A673 (cell line): Measurements from ENCODE around the gene IL36B.

Source experiments
- EZH2 ChIP-seq: fragments of 200-600 bp; sonication (generic); IDR thresholded peaks from 2 replicates; pipeline ENCODE4 v1.6.1; 2017; ENCODE audit warnings: borderline replicate concordance, low read depth, mild to moderate bottlenecking, mixed read lengths, antibody characterized with exemption, low read length; ENCODE audit not compliant: poor library complexity, severe bottlenecking
- TF ChIP-seq, protein P1 (sequence below): fragments of 300-800, 200-600 bp; sonication (generic); conservative IDR thresholded peaks from 2 replicates; pipeline ENCODE4 v1.5.1; 2017; ENCODE audit warnings: low read depth, mild to moderate bottlenecking, antibody characterized with exemption, low read length, moderate library complexity, mixed read lengths

GRCh38 chr2:112980537-112980936, 72.1 kb downstream of the IL36B start:
- TF ChIP-seq, protein P1, sequence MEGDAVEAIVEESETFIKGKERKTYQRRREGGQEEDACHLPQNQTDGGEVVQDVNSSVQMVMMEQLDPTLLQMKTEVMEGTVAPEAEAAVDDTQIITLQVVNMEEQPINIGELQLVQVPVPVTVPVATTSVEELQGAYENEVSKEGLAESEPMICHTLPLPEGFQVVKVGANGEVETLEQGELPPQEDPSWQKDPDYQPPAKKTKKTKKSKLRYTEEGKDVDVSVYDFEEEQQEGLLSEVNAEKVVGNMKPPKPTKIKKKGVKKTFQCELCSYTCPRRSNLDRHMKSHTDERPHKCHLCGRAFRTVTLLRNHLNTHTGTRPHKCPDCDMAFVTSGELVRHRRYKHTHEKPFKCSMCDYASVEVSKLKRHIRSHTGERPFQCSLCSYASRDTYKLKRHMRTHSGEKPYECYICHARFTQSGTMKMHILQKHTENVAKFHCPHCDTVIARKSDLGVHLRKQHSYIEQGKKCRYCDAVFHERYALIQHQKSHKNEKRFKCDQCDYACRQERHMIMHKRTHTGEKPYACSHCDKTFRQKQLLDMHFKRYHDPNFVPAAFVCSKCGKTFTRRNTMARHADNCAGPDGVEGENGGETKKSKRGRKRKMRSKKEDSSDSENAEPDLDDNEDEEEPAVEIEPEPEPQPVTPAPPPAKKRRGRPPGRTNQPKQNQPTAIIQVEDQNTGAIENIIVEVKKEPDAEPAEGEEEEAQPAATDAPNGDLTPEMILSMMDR, result no peak
- no peak for TF ChIP-seq EZH2
